ENCODE results near the gene CCDC3. TPM values are rescaled to one million over a fixed set of nuclear protein-coding genes. Genes with fewer than 3 reads are reported as not detected.
"Not testable (repeated sequence)": the region's sequence is repeated elsewhere in the genome, so short reads cannot be mapped to it uniquely, and the experiment has no call there.

CCDC3 gene
- total RNA-seq, 2 donors from 2014 or later: 1.4 to 2.1 TPM

DNA sequence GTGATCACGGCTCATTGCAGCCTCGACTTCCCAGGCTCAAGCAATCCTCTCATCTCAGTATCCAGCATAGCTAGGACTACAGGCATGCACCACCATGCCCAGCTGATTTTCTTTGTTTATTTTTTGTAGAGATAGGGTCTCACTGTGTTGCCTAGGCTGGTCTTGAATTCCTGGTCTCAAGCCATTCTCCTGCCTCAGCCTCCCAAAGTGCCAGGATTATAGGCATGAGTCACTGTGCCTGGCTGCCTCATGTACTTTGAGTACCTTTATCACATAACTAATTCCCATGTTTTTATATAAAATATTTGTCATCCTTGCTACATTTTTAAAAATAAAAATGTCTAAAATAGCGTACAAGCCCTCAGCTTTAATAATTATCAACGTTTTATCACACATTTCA, 35.3 kb upstream of the CCDC3 start:
- no peak for DNase-seq
- no peaks in the 10 kb centered on the region for H3K36me3 ChIP-seq
- H3K4me3 ChIP-seq: no peak overlapping the region
- TF ChIP-seq, protein P1, sequence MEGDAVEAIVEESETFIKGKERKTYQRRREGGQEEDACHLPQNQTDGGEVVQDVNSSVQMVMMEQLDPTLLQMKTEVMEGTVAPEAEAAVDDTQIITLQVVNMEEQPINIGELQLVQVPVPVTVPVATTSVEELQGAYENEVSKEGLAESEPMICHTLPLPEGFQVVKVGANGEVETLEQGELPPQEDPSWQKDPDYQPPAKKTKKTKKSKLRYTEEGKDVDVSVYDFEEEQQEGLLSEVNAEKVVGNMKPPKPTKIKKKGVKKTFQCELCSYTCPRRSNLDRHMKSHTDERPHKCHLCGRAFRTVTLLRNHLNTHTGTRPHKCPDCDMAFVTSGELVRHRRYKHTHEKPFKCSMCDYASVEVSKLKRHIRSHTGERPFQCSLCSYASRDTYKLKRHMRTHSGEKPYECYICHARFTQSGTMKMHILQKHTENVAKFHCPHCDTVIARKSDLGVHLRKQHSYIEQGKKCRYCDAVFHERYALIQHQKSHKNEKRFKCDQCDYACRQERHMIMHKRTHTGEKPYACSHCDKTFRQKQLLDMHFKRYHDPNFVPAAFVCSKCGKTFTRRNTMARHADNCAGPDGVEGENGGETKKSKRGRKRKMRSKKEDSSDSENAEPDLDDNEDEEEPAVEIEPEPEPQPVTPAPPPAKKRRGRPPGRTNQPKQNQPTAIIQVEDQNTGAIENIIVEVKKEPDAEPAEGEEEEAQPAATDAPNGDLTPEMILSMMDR (IDR thresholded peaks at IDR 0.05): no peak
- no peaks in the 10 kb centered on the region for H3K4me1 ChIP-seq
- intact Hi-C loops (cut with DNase I): no loop called here
- no peak overlapping the region for H3K9ac ChIP-seq (ENCODE audit: low read depth in 2 of 2, low read length in 2 of 2)
- no peak overlapping the region for H3K27ac ChIP-seq
- H3K27me3 ChIP-seq: no peaks in the 10 kb centered on the region
- no peaks in the 10 kb centered on the region for H3K9me3 ChIP-seq

DNA sequence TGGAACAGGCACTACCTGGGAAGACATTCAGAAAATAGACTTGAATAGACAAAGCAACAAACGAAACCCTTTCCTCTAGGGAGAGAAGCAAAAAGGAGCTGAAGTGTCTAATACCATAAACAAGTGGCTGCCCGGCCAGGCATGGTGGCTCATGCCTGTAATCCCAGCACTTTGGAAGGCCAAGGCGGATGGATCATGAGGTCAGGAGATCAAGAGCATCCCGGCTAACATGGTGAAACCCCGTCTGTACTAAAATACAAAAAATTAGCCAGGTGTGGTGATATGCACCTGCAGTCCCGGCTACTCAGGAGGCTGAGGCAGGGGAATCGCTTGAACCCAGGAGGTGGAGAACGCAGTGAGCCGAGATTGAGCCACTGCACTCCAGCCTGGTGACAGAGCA, 34.2 kb upstream of the CCDC3 start:
- H3K9me3 ChIP-seq; H3K27me3 ChIP-seq; intact Hi-C loops (cut with DNase I); H3K36me3 ChIP-seq; H3K4me3 ChIP-seq; H3K4me1 ChIP-seq; DNase-seq; H3K9ac ChIP-seq (ENCODE audit: low read depth in 2 of 2, low read length in 2 of 2); H3K27ac ChIP-seq: not testable (repeated sequence)

DNA sequence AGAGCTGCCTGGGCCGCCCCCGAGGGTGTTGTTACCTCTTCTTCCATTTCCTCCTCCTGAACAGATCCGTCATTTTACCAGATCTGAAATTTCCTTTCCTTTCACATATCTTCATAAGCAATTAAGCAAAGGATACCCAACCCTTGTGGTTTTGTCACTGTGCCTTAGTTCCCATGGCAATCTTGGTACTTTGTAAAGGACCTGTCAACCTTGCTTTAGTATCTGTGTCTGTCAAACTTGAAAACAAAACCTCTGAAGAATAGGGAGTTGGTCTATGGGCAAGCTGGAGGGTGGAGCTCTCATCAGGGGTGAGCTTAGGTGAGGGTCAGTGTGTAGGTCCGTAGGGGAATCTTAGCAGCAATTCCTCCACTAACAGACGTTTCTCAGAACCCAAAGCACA, 25.4 kb upstream of the CCDC3 start:
- Histone ChIP-seq H3K4me3 (no peak overlapping the region), H3K27ac (no peak overlapping the region), H3K9ac (ENCODE audit: low read depth in 2 of 2, low read length in 2 of 2) (no peak overlapping the region), H3K36me3 (no peaks in the 10 kb centered on the region), H3K9me3 (no peaks in the 10 kb centered on the region), H3K4me1 (no peaks in the 10 kb centered on the region), H3K27me3 (no peaks in the 10 kb centered on the region)
- TF ChIP-seq, protein P1 (IDR thresholded peaks at IDR 0.05): no peak
- intact Hi-C loops (cut with DNase I): no loop called here
- DNase-seq: no peak

DNA sequence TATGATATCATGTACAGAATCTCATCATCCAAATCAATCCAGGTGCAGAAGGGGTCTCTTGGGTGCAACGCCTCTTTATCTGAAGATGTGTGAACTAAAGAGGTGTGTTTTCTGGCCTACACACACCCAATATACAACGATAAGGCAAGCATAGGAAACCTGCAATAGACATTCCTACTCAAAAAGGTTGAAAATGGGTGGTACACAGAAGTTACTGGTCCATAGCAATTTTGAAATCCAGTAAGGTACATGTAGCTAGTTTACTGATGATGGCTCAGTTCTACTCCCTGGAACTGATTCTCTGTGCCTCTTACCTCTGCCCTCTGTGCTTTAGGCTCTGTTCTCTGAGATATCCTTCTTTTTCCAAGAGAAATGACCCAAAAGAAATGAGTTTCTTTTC, 22.2 kb upstream of the CCDC3 start:
- Histone ChIP-seq H3K9me3 (no peaks in the 10 kb centered on the region), H3K9ac (ENCODE audit: low read depth in 2 of 2, low read length in 2 of 2) (no peak overlapping the region), H3K36me3 (no peaks in the 10 kb centered on the region), H3K27ac (no peak overlapping the region), H3K4me1 (no peaks in the 10 kb centered on the region), H3K27me3 (no peaks in the 10 kb centered on the region), H3K4me3 (no peak overlapping the region)
- intact Hi-C loops (cut with DNase I): no loop called here
- DNase-seq: no peak
- TF ChIP-seq, protein P1 (IDR thresholded peaks at IDR 0.05): no peak

DNA sequence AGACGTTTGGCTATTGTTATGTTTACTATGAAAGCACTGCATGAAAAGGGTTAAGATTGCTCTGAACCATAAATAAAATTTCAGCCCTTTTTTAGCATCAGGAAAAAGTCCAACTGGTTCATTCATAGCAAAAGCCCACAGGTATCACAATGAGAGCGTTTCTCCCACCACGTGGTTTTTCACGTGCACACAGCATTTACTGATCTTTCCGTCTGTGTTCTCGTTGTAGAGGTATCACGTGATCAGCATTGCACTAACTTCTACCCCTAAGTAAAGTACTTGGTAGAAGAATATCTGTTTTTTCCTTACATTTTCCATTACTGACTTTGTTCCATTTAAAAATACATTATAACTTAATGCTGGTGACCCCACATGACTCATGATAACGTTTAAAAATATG, 17.8 kb upstream of the CCDC3 start:
- Histone ChIP-seq H3K36me3 (no peaks in the 10 kb centered on the region), H3K4me3 (no peak overlapping the region), H3K27me3 (no peaks in the 10 kb centered on the region), H3K4me1 (no peaks in the 10 kb centered on the region), H3K9ac (ENCODE audit: low read depth in 2 of 2, low read length in 2 of 2) (no peak overlapping the region), H3K9me3 (no peaks in the 10 kb centered on the region), H3K27ac (no peak overlapping the region)
- DNase-seq: no peak
- intact Hi-C loops (cut with DNase I): no loop called here
- TF ChIP-seq, protein P1 (IDR thresholded peaks at IDR 0.05): no peak

DNA sequence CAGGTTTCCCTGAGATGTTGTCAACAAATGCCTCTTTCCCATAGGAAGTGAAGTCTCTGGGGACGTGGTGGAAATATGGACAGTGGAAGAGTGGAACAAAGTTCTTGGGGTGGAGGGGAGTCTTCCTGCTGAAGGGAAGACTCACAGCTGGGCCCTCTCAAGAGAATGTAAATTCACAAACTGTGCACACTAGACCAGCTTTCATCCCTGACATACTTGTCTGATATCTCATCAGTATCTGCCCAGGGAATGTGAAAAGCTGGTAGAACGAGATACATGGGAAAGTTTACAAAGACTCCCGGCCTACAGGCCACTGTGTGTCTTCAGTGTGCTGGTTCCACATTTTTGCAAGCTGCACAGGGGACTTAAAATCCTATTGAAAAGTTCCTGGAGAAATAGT, 16.7 kb upstream of the CCDC3 start:
- TF ChIP-seq, protein P1 (IDR thresholded peaks at IDR 0.05): no peak
- DNase-seq: no peak

More for the DNA sequence above, 16.7 kb upstream of the CCDC3 start:
- Histone ChIP-seq H3K9ac (ENCODE audit: low read depth in 2 of 2, low read length in 2 of 2) (no peak overlapping the region), H3K27ac (no peak overlapping the region), H3K27me3 (no peaks in the 10 kb centered on the region), H3K36me3 (no peaks in the 10 kb centered on the region), H3K4me1 (no peaks in the 10 kb centered on the region), H3K9me3 (peaks cover 2% of the 10 kb centered on the region), H3K4me3 (no peak overlapping the region)
- intact Hi-C loops (cut with DNase I): no loop called here

All from colonic mucosa (tissue), 4 donors.